Measurements from ENCODE around the gene EEIG2.
A peak's percentile ranks its signal among the peaks of the same experiment; 100 is the strongest.

Gene EEIG2

DNA sequence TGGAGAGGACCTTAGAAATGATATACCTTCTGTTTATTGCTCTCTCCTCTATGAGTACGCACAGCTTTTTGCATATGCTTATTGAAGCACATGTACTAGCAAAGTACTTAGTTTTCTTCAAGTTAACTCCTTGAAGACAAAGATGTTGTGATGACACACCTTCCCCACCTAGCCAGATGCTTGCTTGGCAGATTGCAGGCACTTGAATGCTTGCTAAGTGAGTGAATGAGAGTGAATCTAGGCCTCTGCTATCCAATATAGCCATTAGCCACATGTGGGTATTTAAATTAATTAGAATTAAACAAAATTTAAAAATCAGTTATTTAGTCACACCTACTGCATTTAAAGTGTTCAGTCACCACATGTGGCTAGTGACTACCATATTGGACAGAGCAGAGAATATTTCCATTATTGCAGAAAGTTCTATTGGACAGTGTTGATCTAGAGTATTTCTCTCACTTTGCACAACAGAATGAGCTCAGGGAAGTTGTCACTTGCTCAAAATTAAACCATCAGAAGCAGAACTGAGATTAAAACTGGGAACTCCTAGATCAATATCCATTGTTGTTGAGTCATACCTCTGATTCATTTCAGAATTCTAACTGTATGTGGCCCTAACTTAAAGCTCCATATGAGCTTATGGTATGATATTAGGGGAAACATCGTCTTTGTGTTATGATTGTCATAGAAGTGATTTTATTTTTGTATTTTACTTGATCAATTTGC lies 8.6 kb upstream of the EEIG2 start:
- no peak for DNase-seq

DNA sequence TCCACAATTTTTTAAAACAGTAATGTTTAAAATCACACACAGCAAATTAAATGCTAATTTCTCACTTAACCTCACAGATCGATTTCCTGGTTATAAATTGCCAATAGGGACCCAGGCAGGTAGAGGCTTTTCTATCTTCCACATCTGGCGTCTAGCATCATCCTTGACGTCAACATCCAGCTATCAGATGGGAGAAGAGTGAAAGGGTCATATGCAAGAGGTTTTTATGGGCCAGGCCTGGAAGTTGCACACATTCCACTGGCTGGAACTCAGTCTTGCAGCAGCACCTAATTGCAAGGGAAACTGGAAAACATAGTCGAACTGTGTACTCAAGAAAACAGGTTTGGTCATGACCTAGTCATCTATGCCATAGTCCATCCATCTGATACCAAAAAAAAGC lies 6.0 kb upstream of the EEIG2 start:
- DNase-seq, result no peak

DNA sequence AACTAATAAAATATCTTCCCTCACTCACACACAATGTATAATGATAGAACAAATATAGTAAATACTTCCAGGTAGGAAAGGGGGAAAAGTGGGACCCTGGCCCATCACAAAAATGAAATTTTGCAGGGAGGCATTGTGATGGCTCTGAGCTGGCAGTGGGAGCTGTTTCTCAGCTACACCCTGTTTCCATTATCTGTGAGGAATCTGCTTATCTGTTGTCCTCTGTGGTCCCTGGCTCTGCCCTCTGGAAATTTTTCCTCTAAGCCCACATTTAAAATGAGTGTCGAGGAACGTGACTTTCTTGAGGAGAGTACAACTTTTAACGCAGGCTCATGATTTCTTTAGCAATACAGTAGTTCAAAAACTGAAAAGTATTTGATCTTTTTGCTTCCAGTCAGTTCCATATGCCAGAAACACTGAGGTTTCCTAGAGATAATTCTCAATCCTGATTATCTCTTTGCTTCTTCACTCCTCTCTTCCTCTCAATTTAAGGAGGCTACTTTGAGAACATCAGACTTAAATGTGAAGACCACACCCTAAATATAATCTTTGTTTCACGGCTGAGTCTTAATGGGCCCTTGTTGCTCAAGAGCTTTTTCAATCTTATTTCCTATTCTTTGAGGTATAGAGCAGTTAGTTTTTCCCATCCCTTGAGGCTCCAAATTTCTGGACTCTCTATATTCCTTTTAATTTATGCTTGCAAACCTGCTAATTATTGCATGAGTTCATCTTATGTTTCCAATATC lies 5.0 kb upstream of the EEIG2 start:
- no peak for DNase-seq

DNA sequence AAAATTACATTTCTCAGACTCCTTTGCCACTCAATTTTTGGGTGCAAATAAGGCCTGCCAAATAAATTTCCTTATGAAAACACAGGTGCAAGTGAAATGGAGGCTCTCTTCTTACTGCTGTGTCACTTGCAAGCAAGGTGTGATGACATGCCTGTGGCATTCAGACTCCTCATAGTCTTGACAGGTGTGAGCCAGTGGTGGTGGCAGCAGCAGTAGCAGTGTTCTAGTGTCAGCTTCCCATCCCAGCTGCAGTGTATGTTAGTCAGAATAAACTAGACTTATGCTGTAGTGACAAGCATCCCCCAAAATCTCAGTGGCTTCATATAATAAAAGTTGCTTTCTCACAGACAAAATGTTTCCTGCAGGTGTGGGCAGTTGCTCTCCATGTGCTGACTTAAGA lies 3.8 kb upstream of the EEIG2 start:
- DNase-seq, result no peak

DNA sequence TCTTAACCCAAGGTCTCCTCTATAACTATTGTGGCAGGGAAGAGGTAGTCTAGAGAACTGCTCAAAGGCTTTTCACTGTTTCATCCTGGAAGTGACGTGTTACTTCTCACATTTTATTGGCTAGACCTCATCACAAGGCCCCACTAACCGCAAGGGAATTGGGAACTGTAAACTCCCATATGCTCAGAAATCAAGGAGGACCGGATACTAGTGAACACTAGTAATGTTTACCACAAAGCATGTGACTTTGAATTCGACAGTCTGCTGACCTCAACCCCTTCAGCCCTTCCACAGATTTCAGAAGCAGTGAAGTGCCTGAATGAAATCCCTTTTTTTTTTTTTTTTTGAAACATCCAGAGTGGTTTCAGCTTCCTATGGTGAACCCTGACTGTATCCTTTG lies 3.4 kb upstream of the EEIG2 start:
- DNase-seq, result no peak

DNA sequence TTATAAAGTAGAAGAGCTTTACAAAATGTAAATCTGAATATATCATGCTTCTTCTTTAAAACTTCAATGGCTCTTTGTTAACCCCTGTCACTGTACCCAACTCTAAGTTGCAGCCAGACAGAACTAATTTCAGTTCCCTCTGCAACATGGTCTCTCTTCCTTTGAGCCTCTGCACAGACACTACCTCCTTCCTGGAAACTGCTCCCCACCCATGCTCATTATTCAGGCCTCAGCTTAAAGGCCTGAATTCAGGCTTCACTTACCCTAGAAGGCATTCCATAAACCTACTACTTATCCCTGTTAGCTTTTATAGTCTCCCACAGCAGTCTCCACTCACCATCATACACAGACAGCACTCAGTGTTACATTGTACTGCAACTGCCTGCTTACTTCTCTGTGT lies 2.6 kb upstream of the EEIG2 start:
- DNase-seq, result no peak

DNA sequence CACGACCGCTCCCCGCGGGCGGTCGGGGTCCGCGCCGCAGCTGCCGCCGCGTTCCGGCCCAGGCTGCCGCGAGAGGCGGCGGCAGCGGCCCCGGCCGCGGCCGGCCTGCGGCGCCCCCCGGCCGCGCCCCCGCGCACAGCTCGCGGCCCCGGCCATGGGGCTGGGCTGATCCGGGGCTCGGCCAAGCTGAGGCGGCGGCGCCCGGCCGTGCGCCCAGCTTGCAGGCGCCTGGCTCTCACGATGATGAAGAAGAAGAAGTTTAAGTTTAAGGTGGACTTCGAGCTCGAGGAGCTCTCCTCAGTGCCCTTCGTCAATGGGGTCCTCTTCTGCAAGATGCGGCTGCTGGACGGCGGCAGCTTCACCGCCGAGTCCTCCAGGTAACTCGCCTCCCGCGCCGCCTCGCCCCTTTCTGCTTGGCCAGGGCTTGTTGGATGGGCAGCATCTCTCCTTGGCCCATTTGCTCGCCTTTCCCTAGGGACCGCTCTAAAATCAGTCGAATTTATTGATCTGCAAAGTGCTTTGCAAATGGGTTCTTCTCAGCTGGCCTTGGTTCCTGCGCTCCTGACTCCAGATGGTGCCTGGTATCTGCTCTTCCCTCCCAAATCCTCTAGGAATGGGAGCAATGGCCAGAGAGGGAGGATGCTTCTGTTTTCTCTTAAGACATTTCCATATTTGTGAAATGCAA lies 431 bp downstream of the EEIG2 start:
- peak; percentile 23 for DNase-seq

DNA sequence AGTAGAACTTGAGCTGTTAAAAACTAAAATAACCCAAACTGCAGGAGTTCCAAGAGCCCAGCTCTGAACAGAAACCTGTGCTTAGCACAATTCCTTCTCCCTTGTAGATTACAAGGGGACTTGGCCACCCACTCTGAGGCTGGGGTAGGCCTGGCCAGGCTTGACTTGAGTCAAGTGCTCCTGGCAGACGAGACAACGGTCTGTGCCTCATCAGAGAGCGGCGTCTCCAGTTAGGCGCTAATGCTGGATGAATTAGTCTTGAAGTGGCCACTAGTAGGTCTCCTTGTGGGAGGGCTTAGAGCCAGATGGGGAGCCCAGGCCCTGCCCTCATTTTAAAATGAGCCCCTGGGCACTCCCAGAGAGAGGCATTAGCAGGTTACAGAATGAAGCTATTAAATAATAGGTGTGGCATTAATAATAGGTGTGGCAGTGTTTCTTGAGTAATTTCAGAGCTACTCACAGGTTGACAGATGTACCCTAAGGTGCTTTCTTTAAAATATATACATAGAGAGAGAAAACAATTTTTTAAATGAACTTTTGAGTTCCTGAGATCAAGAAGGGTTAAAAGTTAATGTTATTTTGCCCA lies 1.1 kb downstream of the EEIG2 start:
- peak; percentile 46 for DNase-seq

DNA sequence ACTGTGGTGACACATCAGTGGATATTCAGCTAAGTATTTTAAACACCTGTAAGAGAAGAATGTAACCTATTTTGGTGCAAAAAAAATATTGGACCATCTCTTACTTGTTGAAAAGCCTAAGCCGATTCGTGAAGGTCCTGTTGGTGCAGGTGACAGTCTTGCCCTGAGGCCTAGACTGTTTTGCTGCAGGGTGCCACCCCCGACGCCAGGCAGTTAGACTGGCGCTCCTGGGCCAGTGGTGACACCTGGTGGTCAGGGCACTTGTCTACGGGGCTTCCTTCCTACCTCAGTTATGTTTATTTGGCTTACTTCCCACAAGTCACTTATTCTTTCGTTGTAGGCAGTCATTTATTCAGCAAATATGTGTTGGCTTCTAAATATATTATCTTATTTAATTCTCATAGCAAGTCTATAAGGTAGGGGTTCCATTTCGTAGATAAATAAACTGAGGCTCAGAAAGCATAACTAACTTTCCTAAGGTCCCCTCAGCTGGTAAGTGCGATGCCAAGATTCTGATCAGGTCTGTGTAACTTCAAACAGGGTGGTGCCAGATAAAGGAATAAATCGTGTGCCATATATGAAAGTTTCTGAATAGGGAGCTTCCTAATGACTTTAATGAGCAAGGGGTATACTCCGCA lies 1.9 kb downstream of the EEIG2 start:
- peak; percentile 81 for DNase-seq

DNA sequence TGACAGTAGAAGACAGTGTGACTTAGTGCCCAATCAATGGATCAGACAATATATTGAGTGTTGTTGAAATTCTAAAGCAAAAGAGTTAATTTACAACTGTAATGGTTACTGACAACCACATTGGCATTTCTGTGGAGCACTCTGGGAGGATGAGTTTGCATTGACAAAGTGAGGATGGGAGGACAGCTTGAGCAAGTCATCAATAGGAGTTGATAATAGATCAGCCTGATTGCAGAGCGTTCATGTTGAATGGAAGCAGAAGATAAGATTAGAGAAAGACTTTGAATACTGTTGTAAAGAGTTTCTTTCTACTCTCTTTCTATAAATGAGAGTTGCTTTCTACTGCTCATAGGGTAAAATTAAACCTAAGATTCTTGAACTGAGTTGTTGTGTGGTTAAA lies 3.9 kb downstream of the EEIG2 start:
- DNase-seq, result no peak

DNA sequence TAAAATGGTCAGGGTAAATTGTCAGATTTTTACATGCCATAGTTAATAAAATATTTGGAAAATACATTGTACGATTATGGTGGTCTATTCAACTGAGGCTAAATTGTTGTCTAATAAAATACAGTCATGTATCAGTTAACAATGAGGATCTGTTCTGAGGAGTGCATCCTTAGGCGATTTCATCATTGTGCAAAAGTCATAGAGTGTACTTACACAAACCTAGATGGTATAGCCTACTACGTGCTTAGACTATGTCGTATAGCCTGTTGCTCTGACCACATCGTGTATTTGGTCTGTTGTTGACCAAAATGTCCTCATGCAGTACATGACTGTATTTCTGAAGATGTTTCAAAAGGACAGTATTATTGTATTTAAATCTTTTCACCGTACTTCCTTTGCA lies 5.2 kb downstream of the EEIG2 start:
- no peak for DNase-seq

DNA sequence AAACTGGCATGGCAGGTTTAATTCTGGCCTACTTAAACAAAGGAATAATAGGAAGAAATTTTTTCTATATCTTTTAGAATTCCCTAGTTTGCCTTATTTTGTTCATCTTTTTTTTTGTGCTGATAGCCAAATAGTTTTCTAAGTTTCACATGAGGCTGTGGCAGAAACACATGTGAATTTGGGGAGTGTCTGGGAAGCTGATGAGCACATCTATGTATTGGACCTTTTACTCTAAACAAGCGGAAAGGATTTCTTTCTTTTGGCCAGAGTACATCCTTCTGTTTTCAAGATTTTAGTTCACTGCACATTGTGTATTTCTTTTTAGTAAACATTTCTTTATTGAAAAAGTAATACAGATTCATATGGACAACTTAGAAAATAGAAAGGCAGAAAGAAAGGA lies 5.6 kb downstream of the EEIG2 start:
- DNase-seq, result no peak

DNA sequence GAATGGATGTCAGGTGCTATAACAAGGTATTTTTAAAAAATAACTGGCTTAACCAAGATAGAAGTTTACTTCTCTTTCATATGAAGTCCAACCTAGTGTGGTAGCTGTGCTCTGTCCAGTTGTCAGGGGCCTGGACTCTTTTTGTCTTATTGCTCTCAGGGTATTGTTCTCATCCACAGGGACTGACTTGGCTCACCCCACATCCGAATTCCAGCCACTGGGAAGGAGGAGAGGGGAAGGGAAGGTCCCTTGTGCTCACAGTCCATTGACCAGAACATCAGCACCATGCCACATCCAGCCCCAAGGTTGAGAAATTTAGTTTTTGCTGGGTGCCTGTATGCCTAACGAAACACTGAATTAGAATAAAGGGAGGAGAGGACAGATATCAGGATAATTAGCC lies 8.7 kb downstream of the EEIG2 start:
- DNase-seq, result no peak

DNA sequence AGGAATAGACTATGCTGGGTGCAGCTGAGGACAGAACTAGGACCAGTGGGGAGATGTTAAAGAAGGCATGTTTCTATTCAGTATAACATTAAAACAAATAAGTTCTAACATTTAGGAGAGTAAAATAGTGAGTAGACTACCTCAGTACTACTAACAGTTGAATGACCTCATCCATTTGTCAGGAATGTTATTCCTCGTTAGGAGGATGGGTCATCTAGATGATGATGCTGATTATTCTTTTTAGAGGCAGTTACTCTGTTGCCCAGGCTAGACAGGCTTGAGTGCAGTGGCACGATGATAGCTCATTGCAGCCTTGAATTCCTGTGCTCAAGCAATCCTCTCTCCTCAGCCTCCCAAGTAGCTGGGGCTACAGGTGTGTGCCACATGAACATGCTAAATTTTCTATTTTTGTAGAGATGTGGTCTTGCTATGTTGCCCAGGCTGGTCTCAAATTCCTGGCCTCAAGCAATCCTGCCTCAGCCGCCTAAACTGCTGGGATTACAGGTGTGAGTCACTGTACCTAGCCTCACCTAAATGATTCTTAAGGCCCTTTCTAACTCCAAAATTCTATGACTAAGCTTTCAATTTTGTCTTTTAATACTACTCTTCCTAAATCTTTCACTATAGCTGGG lies 9.3 kb downstream of the EEIG2 start:
- no peak for DNase-seq

DNA sequence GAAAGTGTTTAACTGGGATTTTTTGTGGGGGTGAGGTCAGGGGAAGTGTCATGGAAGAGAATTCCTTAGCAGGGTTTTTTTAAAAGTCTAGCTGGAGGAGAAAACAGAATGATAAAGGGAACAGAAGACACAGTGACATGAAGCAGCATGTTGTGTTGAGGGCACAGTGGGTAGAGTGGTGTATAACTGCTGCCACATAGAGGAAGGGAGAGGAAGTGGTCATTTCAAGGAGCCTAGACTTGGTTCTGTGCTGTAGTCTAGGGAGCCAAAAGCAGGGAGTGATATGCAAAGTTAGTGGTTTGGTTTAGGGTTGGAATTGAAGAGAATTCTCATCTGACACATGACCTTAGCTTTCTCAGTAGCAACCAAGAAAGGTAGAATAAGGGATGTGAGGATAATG lies 10.2 kb downstream of the EEIG2 start:
- no peak for DNase-seq

DNA sequence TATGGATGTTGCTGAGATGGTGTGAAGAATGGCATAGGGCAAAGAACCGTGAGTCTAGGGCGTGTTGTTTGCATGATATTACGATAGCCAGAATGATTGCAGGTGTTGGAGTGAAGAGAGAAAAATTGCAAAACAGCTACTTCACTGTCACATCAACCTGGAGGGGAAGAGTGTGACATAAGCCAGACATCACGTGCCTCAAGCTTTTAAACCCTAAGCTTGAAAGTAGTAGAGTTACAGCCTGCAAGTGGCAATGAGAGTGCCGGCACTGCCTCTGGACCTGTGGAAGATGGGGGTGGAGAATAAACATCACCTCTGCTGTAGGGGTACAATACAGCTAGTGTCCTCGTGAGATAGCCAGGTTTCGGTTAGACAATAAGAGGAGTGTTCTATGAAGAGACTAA lies 11.1 kb downstream of the EEIG2 start:
- no peak for DNase-seq

DNA sequence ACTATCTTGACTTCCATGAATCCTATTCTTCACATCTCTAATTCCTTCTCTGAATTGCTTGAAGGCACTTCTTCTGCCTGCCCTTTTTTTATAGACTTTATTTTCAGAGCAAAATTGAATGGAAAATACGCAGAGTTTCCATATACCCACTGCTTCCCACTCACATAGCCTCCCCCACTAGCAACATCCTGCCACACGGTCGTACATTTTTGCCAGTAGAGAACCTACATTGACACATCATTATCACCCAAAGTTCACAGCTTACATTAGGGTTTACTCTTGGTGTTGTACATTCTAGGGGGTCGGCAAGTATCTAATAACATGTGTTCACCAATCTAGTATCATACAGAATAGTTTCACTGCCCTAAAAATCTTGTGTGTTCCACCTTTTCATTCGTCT lies 12.3 kb downstream of the EEIG2 start:
- DNase-seq, result peak; percentile 27

DNA sequence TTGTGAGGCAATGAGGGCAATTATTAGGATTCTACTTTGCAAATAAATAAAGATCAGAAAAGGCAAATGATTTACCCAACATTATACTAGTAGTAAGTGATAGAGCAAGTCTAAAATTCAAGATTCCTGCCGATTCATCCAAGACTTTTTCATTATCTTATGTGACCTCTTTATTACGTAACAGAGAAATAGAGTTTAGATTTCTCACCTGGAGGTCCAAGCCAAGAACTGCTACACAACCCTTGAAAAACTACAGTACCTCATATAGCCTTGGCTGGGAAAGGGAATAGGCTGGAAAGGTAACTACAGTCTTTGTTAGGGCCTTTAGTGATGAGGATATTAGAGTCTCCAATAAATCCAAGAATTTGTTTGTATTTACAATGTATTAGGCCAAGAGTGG lies 13.3 kb downstream of the EEIG2 start:
- DNase-seq, result no peak

DNA sequence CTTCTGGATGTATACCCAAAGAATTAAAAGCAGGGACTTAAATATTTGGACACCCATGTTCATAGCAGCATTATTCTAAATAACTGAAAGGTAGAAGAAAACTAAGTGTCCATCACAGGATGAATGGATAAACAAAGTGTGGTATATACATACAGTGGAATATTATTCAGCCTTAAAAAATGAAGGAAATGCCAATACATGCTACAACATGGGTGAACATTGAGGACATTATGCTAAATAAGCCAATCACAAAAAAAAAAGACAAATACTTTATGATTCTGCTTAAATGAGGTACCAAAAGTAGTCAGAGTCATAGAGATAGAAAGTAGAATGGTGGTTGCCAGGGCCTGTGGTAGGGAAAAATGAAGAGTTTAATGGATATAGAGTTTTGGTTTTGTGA lies 14.1 kb downstream of the EEIG2 start:
- no peak for DNase-seq

DNA sequence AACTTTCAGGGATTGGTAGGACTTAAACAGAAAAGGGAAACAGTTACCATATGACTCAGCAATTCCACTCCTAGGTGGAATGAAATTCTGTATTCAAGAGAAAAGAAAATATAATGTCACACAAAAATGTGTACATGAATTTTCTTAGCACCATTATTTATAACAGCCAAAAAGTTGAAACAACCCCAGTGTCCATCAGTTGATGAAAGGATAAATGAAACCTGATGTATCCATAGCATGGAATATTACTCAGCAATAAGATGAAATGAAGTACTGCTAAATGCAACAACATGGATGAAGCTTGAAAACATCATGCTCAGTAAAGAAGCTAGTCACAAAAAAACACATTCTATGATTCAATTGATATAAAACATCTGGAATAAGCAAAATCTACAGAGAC lies 15.5 kb downstream of the EEIG2 start:
- DNase-seq, result no peak

DNA sequence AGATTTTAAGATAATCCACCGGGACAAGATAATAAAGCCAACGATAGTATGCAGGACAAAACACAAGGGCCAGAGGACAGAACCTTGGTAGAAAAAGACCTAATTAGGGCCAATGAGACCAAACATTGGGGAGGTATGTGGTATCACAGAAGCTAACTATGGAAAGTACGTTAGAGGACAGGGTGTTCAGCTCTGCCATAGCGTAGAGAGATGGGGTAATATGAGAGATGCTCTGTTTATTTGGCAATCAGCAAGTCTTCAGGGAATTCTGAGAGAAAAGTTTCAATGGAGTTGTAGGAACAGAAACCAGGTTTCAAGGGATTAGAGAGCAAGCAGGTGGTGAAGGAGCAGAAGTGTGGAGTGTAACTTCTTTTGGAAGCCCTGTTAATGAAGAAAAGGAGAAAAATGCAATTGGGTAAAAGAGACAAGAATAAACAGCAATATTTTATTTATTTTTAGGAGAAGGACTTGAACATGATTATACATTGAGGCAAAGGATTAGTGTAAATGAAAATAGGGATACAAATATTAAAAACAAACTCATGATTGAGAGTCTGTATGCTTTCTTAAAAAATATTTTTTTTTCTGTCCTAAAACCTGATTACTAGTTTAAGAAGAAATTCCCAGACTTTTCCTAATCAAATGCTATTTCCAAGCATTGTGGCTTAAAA lies 24.0 kb downstream of the EEIG2 start:
- DNase-seq, result no peak

DNA sequence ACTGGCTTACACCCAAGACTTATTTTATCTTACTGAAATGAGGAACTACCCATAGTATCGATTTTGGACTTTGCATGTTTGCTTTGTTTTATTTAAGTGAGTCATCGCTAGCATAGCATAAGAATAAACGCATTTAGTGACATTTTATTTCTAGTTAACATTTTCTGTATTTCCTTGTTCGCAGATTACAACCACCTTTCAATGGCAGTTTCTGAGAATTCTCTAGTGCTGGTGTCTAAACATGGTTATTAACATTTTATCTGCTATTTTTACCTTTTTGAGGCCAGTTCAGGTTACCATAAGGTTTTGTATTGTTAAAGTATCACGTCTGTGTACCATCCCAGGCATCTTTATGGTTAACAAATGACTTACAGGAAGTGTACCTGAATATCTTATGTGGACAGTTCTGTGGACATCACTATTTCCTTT lies 24.5 kb downstream of the EEIG2 start:
- no peak for DNase-seq

Measured in activated CD8-positive, alpha-beta memory T cell treated with anti-CD3 and anti-CD28 coated beads, Interleukin-2, amount 50 U/mL, for 4 hours (primary cell).